ENCODE data around the gene ACSS1.

Gene ACSS1

DNA sequence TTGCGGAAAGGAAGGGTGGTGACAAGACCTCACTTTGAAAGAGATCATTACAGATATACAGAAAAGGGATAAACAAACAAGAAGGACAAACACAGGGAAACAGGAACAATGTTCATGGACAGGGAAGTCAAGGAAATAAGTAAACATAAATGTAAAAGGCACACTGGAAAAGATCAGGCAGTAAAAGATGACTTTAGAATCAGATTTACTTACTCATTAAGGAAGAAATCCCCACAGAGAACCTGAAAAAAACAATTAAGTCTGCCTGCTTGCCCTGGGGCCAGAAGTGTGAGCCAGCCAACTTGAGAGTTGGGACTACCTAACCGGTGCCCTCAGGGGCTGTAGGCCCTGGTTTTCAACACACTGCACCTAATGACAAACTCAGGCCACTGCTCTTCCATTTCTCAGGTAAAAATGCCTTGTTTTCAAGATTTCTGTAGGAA is 67.1 kb downstream of the ACSS1 start:
- CTCF ChIA-PET = interaction anchor here (0.9 kb wide), 1 partner anchor 65 kb away, joined by 3 read pairs; no protein-coding TSS in a partner anchor

DNA sequence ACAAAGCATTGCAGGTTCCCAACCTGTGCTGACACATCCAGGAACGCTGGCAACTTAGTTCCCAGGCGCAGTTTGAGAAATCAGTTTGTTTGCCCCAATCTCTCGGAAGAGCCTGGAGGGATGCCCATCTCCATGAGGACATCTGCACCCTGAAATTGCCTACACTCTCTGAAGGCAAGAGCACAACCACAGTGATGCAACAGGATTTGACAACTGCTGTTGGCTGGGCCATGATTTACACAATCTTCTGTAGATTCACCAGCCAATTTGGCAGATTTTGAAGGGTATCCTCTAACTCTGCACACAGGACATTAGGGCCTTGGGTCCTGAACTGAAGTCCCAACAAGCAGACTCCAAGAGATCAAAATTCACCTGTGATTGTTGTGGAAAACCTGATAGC is 68.8 kb downstream of the ACSS1 start:
- CTCF ChIA-PET = no interaction called here
- TF ChIP-seq SP1 (IDR thresholded peaks at IDR 0.05) (no peak), HDGF (IDR thresholded peaks at IDR 0.05; ENCODE audit: borderline replicate concordance) (no peak), SUZ12 (IDR thresholded peaks at IDR 0.05) (no peak), L3MBTL2 (conservative IDR thresholded peaks at IDR 0.05) (no peak), CTBP1 (IDR thresholded peaks at IDR 0.05; ENCODE audit: borderline replicate concordance) (no peak), ZNF384 (IDR thresholded peaks at IDR 0.05) (no peak), TARDBP (IDR thresholded peaks at IDR 0.05) (no peak), FOXK2 (IDR thresholded peaks at IDR 0.05) (no peak), LEF1 (IDR thresholded peaks at IDR 0.05; ENCODE audit: borderline replicate concordance) (no peak), ARNT (IDR thresholded peaks at IDR 0.05) (no peak)
- TF ChIP-seq, protein P1, sequence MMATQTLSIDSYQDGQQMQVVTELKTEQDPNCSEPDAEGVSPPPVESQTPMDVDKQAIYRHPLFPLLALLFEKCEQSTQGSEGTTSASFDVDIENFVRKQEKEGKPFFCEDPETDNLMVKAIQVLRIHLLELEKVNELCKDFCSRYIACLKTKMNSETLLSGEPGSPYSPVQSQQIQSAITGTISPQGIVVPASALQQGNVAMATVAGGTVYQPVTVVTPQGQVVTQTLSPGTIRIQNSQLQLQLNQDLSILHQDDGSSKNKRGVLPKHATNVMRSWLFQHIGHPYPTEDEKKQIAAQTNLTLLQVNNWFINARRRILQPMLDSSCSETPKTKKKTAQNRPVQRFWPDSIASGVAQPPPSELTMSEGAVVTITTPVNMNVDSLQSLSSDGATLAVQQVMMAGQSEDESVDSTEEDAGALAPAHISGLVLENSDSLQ (IDR thresholded peaks at IDR 0.05) = no peak
- POLR2A ChIA-PET = interaction anchor here (0.9 kb wide), 1 partner anchor 418 kb away, joined by 3 read pairs; the partner anchor contains the start of gene GINS1
- DNase-seq (ENCODE audit: extremely low spot score) = no peak

More for the DNA sequence above, 67.1 kb downstream of the ACSS1 start:
- DNase-seq (ENCODE audit: extremely low spot score) = no peak
- POLR2A ChIA-PET = no interaction called here
- TF ChIP-seq ZNF384 (IDR thresholded peaks at IDR 0.05) = no peak
- TF ChIP-seq L3MBTL2 (conservative IDR thresholded peaks at IDR 0.05) = no peak
- TF ChIP-seq NFRKB (IDR thresholded peaks at IDR 0.05) = no peak
- no peak for TF ChIP-seq TARDBP (IDR thresholded peaks at IDR 0.05)
- no peak for TF ChIP-seq CTBP1 (IDR thresholded peaks at IDR 0.05; ENCODE audit: borderline replicate concordance)
- TF ChIP-seq BHLHE40 (IDR thresholded peaks at IDR 0.05; ENCODE audit: borderline replicate concordance) = no peak
- TF ChIP-seq SUZ12 (IDR thresholded peaks at IDR 0.05) = no peak
- TF ChIP-seq ARNT (IDR thresholded peaks at IDR 0.05) = no peak
- no peak for TF ChIP-seq FOXK2 (IDR thresholded peaks at IDR 0.05)

DNA sequence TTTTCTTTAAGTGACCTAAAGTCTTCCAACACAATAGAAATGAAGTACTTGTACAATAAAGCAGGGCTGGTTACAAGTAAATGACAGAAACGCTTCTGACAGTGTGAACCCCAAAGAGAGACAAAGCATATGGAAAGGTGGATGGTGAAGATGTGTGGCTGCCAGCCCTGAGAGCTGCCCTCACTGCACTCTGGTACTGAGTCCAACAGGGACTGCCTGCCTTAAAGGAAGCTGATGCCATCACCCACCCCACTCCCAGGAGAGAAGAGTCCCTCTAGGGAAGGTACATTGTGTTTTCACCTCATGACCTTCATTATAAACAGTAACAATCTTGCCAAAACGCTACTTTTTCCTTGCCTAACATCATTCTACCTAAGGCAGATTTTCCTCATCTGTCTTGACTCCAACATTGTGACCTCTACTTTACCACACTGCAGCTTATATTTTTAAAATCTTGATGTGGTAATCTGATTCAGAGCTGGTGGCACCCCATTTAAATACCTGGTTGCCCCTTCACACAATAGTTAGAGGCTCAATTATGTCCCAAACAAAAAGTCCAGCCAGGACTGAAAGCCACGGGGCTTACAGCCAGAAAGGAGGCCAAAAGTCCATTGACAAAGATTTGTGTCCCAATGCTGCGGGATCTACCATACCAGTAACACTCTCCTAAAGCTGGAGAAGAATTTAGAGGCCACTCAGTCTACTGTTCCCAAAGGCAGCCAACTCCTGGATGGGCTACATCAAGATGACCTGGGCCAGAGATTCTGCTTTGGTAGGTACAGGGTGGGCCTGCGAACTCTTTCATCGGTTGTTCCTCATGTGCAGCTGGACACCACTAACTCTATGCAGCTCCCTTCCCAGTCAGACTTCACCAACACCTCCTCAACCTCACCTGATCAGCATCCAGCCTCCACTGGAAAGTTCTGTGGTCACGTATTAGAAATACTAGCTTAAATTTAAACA is 69.8 kb downstream of the ACSS1 start:
- POLR2A ChIA-PET = interaction anchor here (0.9 kb wide), 1 partner anchor 419 kb away, joined by 3 read pairs; the partner anchor contains the start of gene GINS1
- no peak for TF ChIP-seq L3MBTL2 (conservative IDR thresholded peaks at IDR 0.05)
- no peak for TF ChIP-seq HDGF (IDR thresholded peaks at IDR 0.05; ENCODE audit: borderline replicate concordance)
- TF ChIP-seq FOXM1 (IDR thresholded peaks at IDR 0.05; ENCODE audit: borderline replicate concordance) = no peak
- no peak for TF ChIP-seq FOXA1 (IDR thresholded peaks at IDR 0.05)
- no peak for TF ChIP-seq NFRKB (IDR thresholded peaks at IDR 0.05)
- TF ChIP-seq ARNT (IDR thresholded peaks at IDR 0.05) = no peak
- TF ChIP-seq, protein P1 (IDR thresholded peaks at IDR 0.05) = no peak
- no peak for TF ChIP-seq SP1 (IDR thresholded peaks at IDR 0.05)
- no peak for TF ChIP-seq ELF4 (IDR thresholded peaks at IDR 0.05)
- TF ChIP-seq BHLHE40 (IDR thresholded peaks at IDR 0.05; ENCODE audit: borderline replicate concordance) = no peak
- TF ChIP-seq FOXK2 (IDR thresholded peaks at IDR 0.05) = no peak
- CTCF ChIA-PET = no interaction called here
- DNase-seq (ENCODE audit: extremely low spot score) = no peak

DNA sequence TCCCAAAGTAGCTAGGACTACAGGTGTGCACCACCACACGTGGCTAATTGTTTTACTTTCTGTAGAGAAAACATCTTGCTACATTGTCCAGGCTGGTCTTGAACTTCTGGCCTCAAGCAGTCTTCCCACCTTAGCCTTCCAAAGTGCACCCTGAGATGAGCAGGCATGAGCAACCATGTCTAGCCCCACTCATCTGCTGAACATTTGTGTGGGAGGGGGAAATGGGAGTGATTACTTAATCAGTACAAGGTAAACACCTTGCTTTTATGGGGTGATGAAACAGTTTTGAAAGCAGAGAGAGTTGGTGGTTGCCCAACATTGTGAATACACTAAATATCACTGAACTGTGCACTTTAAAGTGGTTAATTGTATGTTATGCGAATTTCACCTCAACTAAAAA is 70.7 kb downstream of the ACSS1 start:
- ChIA-PET POLR2A (no interaction called here), CTCF (no interaction called here)
- DNase-seq (ENCODE audit: extremely low spot score) = no peak
- no peak for TF ChIP-seq SUZ12 (IDR thresholded peaks at IDR 0.05)
- no peak for TF ChIP-seq FOXK2 (IDR thresholded peaks at IDR 0.05)
- TF ChIP-seq BHLHE40 (IDR thresholded peaks at IDR 0.05; ENCODE audit: borderline replicate concordance) = no peak
- no peak for TF ChIP-seq ELF4 (IDR thresholded peaks at IDR 0.05)
- TF ChIP-seq NFRKB (IDR thresholded peaks at IDR 0.05) = no peak

DNA sequence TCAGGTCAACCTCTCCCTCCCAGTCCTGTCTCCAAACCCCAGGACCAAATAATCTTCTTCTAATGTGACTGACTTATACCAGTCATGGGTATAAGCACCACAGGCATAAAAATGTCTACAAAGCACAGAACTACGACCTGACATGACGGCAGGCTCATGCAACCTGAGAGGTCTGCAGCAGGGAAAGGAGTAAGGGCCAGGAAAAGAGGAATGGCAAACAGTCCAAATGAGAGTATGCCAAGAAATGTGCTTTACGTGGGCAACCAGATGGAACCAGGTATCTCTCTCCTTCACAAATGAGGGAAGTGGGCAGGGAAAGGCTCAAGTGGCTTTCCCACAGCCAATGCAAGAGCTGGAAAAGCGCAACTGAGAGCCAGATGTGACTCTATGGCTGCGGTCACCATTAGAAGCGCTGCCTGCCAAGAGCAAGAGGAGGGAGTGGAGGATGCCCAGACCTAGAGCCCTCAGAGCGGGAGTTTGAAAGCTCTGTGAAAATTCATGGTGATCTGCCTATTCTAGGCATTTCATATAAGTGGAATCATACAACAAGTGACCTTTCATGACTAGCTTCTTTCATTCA is 71.4 kb downstream of the ACSS1 start:
- no peak for TF ChIP-seq SP1 (IDR thresholded peaks at IDR 0.05)
- TF ChIP-seq ZNF384 (IDR thresholded peaks at IDR 0.05) = no peak
- no peak for TF ChIP-seq NFRKB (IDR thresholded peaks at IDR 0.05)
- no peak for TF ChIP-seq ARNT (IDR thresholded peaks at IDR 0.05)
- TF ChIP-seq LEF1 (IDR thresholded peaks at IDR 0.05; ENCODE audit: borderline replicate concordance) = no peak
- no peak for TF ChIP-seq BHLHE40 (IDR thresholded peaks at IDR 0.05; ENCODE audit: borderline replicate concordance)
- TF ChIP-seq, protein P1 (IDR thresholded peaks at IDR 0.05) = no peak
- no peak for TF ChIP-seq CTBP1 (IDR thresholded peaks at IDR 0.05; ENCODE audit: borderline replicate concordance)
- no peak for TF ChIP-seq FOXM1 (IDR thresholded peaks at IDR 0.05; ENCODE audit: borderline replicate concordance)
- TF ChIP-seq FOXA1 (IDR thresholded peaks at IDR 0.05) = no peak

DNA sequence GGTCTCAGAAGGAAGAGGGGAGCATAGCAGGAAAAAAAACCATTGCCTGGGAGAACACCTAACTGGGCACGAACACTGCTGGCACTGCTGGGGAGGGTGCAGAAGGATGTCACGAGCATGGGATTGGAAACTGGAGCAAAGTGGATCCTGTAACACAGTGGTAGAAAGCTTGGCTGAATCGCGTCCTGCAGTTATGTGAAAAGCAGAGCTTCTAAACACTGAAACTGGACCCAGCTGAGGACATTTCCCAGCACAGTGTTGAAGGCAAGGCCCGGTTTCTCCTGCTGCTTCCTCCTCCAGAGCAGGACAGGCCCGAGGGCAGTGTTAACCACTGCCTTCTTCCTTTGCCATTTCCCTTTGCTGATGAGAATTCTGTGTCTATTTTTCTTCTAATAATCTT is 72.1 kb downstream of the ACSS1 start:
- CTCF ChIA-PET = no interaction called here
- POLR2A ChIA-PET = interaction anchor here (0.6 kb wide), 2 partner anchors 246 to 432 kb away, joined by 3 to 4 read pairs; no protein-coding TSS in a partner anchor
- TF ChIP-seq TARDBP (IDR thresholded peaks at IDR 0.05) (no peak), FOXK2 (IDR thresholded peaks at IDR 0.05) (no peak), ELF4 (IDR thresholded peaks at IDR 0.05) (no peak), SUZ12 (IDR thresholded peaks at IDR 0.05) (no peak), L3MBTL2 (conservative IDR thresholded peaks at IDR 0.05) (no peak), NFRKB (IDR thresholded peaks at IDR 0.05) (no peak), LEF1 (IDR thresholded peaks at IDR 0.05; ENCODE audit: borderline replicate concordance) (no peak), ARNT (IDR thresholded peaks at IDR 0.05) (no peak), SP1 (IDR thresholded peaks at IDR 0.05) (no peak), CTBP1 (IDR thresholded peaks at IDR 0.05; ENCODE audit: borderline replicate concordance) (no peak), BHLHE40 (IDR thresholded peaks at IDR 0.05; ENCODE audit: borderline replicate concordance) (no peak), FOXM1 (IDR thresholded peaks at IDR 0.05; ENCODE audit: borderline replicate concordance) (no peak), FOXA1 (IDR thresholded peaks at IDR 0.05) (no peak), ZNF384 (IDR thresholded peaks at IDR 0.05) (no peak)
- TF ChIP-seq, protein P1 (IDR thresholded peaks at IDR 0.05) = no peak

More for the DNA sequence above, 71.4 kb downstream of the ACSS1 start:
- ChIA-PET CTCF (no interaction called here), POLR2A (no interaction called here)
- no peak for DNase-seq (ENCODE audit: extremely low spot score)

More for the DNA sequence above, 72.1 kb downstream of the ACSS1 start:
- DNase-seq (ENCODE audit: extremely low spot score) = no peak

All from HEK293T (cell line).